H1 (cell line): ENCODE results near the gene RPUSD3. TPM values are rescaled to one million over a fixed set of nuclear protein-coding genes. Genes with fewer than 3 reads are reported as not detected.

Experiments used
- CTCF ChIA-PET: fragments of 300-600 bp; sonication (Branson Sonifier 250); formaldehyde crosslinking; loops from one replicate; lab custom pipeline; 2021; ENCODE audit not compliant: partially characterized antibody; lab: Charles Lee
- POLR2A ChIA-PET: fragments of 300-600 bp; sonication (Branson Sonifier 250); formaldehyde crosslinking; loops from one replicate; lab custom pipeline; 2021; ENCODE audit warnings: inconsistent platforms; ENCODE audit not compliant: partially characterized antibody; lab: Charles Lee
- DNase-seq, 2 experiments: peaks; one replicate each; pipeline versions ENCODE4 v3.0.0 to v3.0.0-alpha.2; 2010 to 2022; ENCODE audit warnings: low spot score in 2 of 2, low read depth in 1 of 2, mixed read lengths in 1 of 2
- FAIRE-seq: peaks from 2 replicates; lab custom pipeline; 2011; peaks lifted over from hg19 to GRCh38; lab: Jason Lieb, UNC
- H2AFZ ChIP-seq: 2 replicates; pipeline ENCODE4 v1.8.1; 2012; ENCODE audit warnings: low read length, inconsistent platforms
- H2AK5ac ChIP-seq: 2 replicates; pipeline ENCODE4 v1.6.1; 2013; ENCODE audit warnings: low read depth, low read length
- H2BK120ac ChIP-seq: replicated peaks from 2 replicates; pipeline ENCODE3; 2013; ENCODE audit warnings: low read depth, low read length, inconsistent platforms
- H2BK12ac ChIP-seq: 2 replicates; pipeline ENCODE4 v1.6.1; 2013; ENCODE audit warnings: low read depth, low read length
- H2BK15ac ChIP-seq: 2 replicates; pipeline ENCODE4 v1.6.1; 2013; ENCODE audit warnings: low read length
- H2BK20ac ChIP-seq: 2 replicates; pipeline ENCODE4 v1.6.1; 2013; ENCODE audit warnings: low read length
- H2BK5ac ChIP-seq: 2 replicates; pipeline ENCODE4 v1.6.1; 2013; ENCODE audit warnings: low read depth, low read length
- H3K14ac ChIP-seq: 2 replicates; pipeline ENCODE4 v1.6.1; 2013; ENCODE audit warnings: inconsistent platforms; ENCODE audit not compliant: insufficient read length
- H3K18ac ChIP-seq: 2 replicates; pipeline ENCODE4 v1.6.1; 2013; ENCODE audit warnings: low read length; ENCODE audit errors: extremely low read depth
- H3K23ac ChIP-seq: 2 replicates; pipeline ENCODE4 v1.6.1; 2013; ENCODE audit warnings: inconsistent platforms; ENCODE audit not compliant: insufficient read length
- H3K23me2 ChIP-seq: 2 replicates; pipeline ENCODE4 v1.6.1; 2013; ENCODE audit warnings: low read depth, low read length
- H3K27ac ChIP-seq: 2 replicates; pipeline ENCODE4 v1.6.1; 2011; ENCODE audit warnings: low read depth, low read length, inconsistent platforms
- H3K27me3 ChIP-seq, 4 experiments: replicated peaks in 1 of 4; 1 replicate in 1 of 4; 2 replicates in 3 of 4; pipeline versions ENCODE4 v1.6.1 to v1.8.1; 2011 to 2013; ENCODE audit warnings: low read length in 3 of 4, mild to moderate bottlenecking in 3 of 4, inconsistent platforms in 2 of 4, mixed read lengths in 2 of 4, moderate library complexity in 1 of 4; ENCODE audit not compliant: control insufficient read depth in 3 of 4, insufficient read depth in 3 of 4; ENCODE audit errors: extremely low read depth in 1 of 4
- H3K36me3 ChIP-seq, 4 experiments: 2 replicates each; pipeline versions ENCODE4 v1.6.1 to v1.8.1; 2011 to 2013; ENCODE audit warnings: mild to moderate bottlenecking in 4 of 4, low read length in 3 of 4, moderate library complexity in 2 of 4, control low read depth in 1 of 4, inconsistent platforms in 1 of 4; ENCODE audit not compliant: insufficient read depth in 4 of 4, control insufficient read depth in 2 of 4
- H3K4ac ChIP-seq: replicated peaks from 2 replicates; pipeline ENCODE3; 2013; ENCODE audit warnings: low read length, low read depth, mixed read lengths, inconsistent platforms; ENCODE audit not compliant: insufficient read length
- H3K4me1 ChIP-seq, 4 experiments: replicated peaks in 1 of 4; 1 replicate in 1 of 4; 2 replicates in 3 of 4; pipeline versions ENCODE4 v1.6.1 to v1.8.1; 2011 to 2013; ENCODE audit warnings: low read length in 3 of 4, inconsistent platforms in 2 of 4, mixed read lengths in 1 of 4; ENCODE audit not compliant: insufficient read depth in 4 of 4, control insufficient read depth in 3 of 4
- H3K4me2 ChIP-seq, 2 experiments: 2 replicates each; pipeline versions ENCODE4 v1.6.1 to v1.8.1; 2011 to 2013; ENCODE audit warnings: low read depth in 2 of 2, low read length in 2 of 2, control low read depth in 1 of 2, inconsistent platforms in 1 of 2, mild to moderate bottlenecking in 1 of 2; ENCODE audit not compliant: insufficient read depth in 1 of 2
- H3K4me3 ChIP-seq, 4 experiments: fragments of 200-600, 300-600 bp in 1 of 4; sonication (generic), shearing (Covaris generic), sonication (Bioruptor Twin) in 1 of 4; 2 replicates each; pipeline versions ENCODE4 v1.5.1 to v1.8.1; 2011 to 2016; ENCODE audit warnings: low read length in 4 of 4, low read depth in 3 of 4, control low read depth in 2 of 4, inconsistent platforms in 2 of 4, mild to moderate bottlenecking in 2 of 4, mixed read lengths in 1 of 4, moderate library complexity in 1 of 4; ENCODE audit not compliant: insufficient read depth in 2 of 4; ENCODE audit errors: extremely low read depth in 1 of 4
- H3K56ac ChIP-seq: replicated peaks from 2 replicates; pipeline ENCODE3; 2013; ENCODE audit warnings: low read depth, mild to moderate bottlenecking, mixed read lengths, low read length, inconsistent platforms; ENCODE audit not compliant: insufficient read length
- H3K79me1 ChIP-seq: 2 replicates; pipeline ENCODE4 v1.6.1; 2013; ENCODE audit warnings: low read depth, low read length, control low read depth
- H3K79me2 ChIP-seq, 2 experiments: 2 replicates each; pipeline versions ENCODE4 v1.6.1 to v1.8.1; 2012 to 2013; ENCODE audit warnings: low read length in 2 of 2, mild to moderate bottlenecking in 2 of 2, inconsistent platforms in 1 of 2; ENCODE audit not compliant: insufficient read depth in 2 of 2, control insufficient read depth in 1 of 2
- H3K9ac ChIP-seq, 4 experiments: replicated peaks in 1 of 4; 1 replicate in 1 of 4; 2 replicates in 3 of 4; pipeline versions ENCODE4 v1.6.1 to v1.8.1; 2011 to 2013; ENCODE audit warnings: low read depth in 3 of 4, low read length in 3 of 4, control low read depth in 2 of 4, mild to moderate bottlenecking in 2 of 4, moderate library complexity in 2 of 4, inconsistent platforms in 1 of 4; ENCODE audit errors: extremely low read depth in 1 of 4
- H3K9me3 ChIP-seq, 2 experiments: 2 replicates each; pipeline versions ENCODE4 v1.6.1 to v1.8.1; 2012 to 2013; ENCODE audit warnings: mild to moderate bottlenecking in 2 of 2, moderate library complexity in 2 of 2, control low read depth in 1 of 2, inconsistent platforms in 1 of 2, low read depth in 1 of 2, low read length in 1 of 2, mixed read lengths in 1 of 2; ENCODE audit not compliant: insufficient read depth in 2 of 2
- H4K20me1 ChIP-seq, 2 experiments: replicated peaks in 1 of 2; 2 replicates each; pipeline versions ENCODE3 to v1.8.1; 2011 to 2013; ENCODE audit warnings: inconsistent platforms in 2 of 2, low read length in 2 of 2, mild to moderate bottlenecking in 1 of 2; ENCODE audit not compliant: insufficient read depth in 2 of 2, control insufficient read depth in 1 of 2
- H4K5ac ChIP-seq: 2 replicates; pipeline ENCODE4 v1.6.1; 2013; ENCODE audit warnings: low read length, low read depth, mixed read lengths, inconsistent platforms; ENCODE audit not compliant: insufficient read length
- H4K8ac ChIP-seq: 2 replicates; pipeline ENCODE4 v1.8.0; 2013; ENCODE audit warnings: mild to moderate bottlenecking, moderate library complexity, low read length, inconsistent platforms; ENCODE audit not compliant: insufficient read depth; ENCODE audit errors: extremely low read depth
- H4K91ac ChIP-seq: replicated peaks from 2 replicates; pipeline ENCODE3; 2013; ENCODE audit warnings: low read length, mixed read lengths, inconsistent platforms; ENCODE audit not compliant: insufficient read length
- BACH1 ChIP-seq: IDR thresholded peaks from 2 replicates; pipeline ENCODE4 v1.6.1; 2012; ENCODE audit warnings: low read length, improper control_type of control experiment
- WGBS, 2 experiments: shearing (Covaris generic) in 1 of 2; methylation state at CpG; one replicate each; pipeline versions ENCODE4 v1.1.6 to v1.1.7; 2013 to 2015; ENCODE audit warnings: low lambda C conversion rate in 2 of 2, mixed read lengths in 2 of 2, inconsistent platforms in 1 of 2, low coverage in 1 of 2, missing lambda C conversion rate in 1 of 2; ENCODE audit not compliant: insufficient replicate concordance in 2 of 2, insufficient coverage in 1 of 2, insufficient read length in 1 of 2; ENCODE audit errors: extremely low coverage in 1 of 2, missing lambda C conversion rate in 1 of 2; 5-methylcytosine and 5-hydroxymethylcytosine counted together
- polyA plus RNA-seq, 7 experiments: library from polyadenylated mRNA; depleted of rRNA in 3 of 7; stranded (reverse) in 5 of 7; unstranded in 2 of 7; fragments of >200 nt in 5 of 7; fragments of 200-250 nt in 2 of 7; gene quantifications; 1 replicate in 5 of 7; 2 replicates in 1 of 7; 4 replicates in 1 of 7; pipeline versions ENCODE4 v1.2.1 to v1.2.3, GENCODE V29; 2011 to 2013; ENCODE audit warnings: missing spikeins in 2 of 7, mixed read lengths in 2 of 7
- total RNA-seq: library from RNA; stranded (reverse); fragmentation: NEBNext Ultra II Directional; extraction: Animal tissue kit (Norgen Biotek cat#: 25700); gene quantifications from 2 replicates; pipeline ENCODE4 v1.2.1, GENCODE V29; 2021

Gene RPUSD3
- total and polyA plus RNA-seq, 2 of the 8 experiments (the other 6 are each of a cell fraction or from before 2014, with no cell fraction given) = 68.4 to 154 TPM

GRCh38 chr3:9795207-9795606 is 48.6 kb downstream of the RPUSD3 start:
- Histone ChIP-seq H4K91ac (no peak overlapping the region), H2AK5ac (no peak overlapping the region), H3K79me1 (peaks cover 9% of the 10 kb centered on the region), H3K4me3 (no peak overlapping the region), H3K18ac (no peak overlapping the region), H2AFZ (no peak overlapping the region), H3K9me3 (no peaks in the 10 kb centered on the region), H4K5ac (no peak overlapping the region), H2BK5ac (no peak overlapping the region), H2BK20ac (no peak overlapping the region), H4K20me1 (no peaks in the 10 kb centered on the region), H3K36me3 (peaks cover 8 to 39% (median 28%) of the 10 kb centered on the region in 4 experiments; a peak in 7 of 8 replicates), H3K4ac (no peak overlapping the region), H3K14ac (no peak overlapping the region), H3K56ac (no peak overlapping the region), H3K79me2 (peaks cover 0 to 40% of the 10 kb centered on the region in 2 experiments; a peak in 2 of 4 replicates), H3K9ac (no peak overlapping the region), H3K23me2 (peaks cover 8% of the 10 kb centered on the region), H3K4me1 (peaks cover 0 to 8% (median 0%) of the 10 kb centered on the region in 4 experiments; a peak in 2 of 7 replicates), H3K4me2 (no peak overlapping the region), H4K8ac (no peak overlapping the region), H2BK12ac (no peak overlapping the region), H3K27ac (no peak overlapping the region), H3K27me3 (no peaks in the 10 kb centered on the region), H2BK15ac (no peak overlapping the region), H2BK120ac (no peak overlapping the region), H3K23ac (no peak overlapping the region)
- TF ChIP-seq BACH1 = no peak
- POLR2A ChIA-PET = interaction anchor here (5.5 kb wide), 1 partner anchor 12 kb away, joined by 71 read pairs; the partner anchor contains the start of gene TTLL3
- CTCF ChIA-PET = interaction anchor here (1.1 to 2.3 kb wide), 4 partner anchors 9 to 68 kb away, joined by 4 to 8 read pairs (median 6); partner anchors contain the start of gene TTLL3
- WGBS, 2 experiments = 96% methylated on average over 5 of the region's 5 CpGs; no CpG with 5 or more reads in 1 of the 2 experiments
- DNase-seq = no peak
- no peak for FAIRE-seq
